Neural cell (in vitro differentiated cells): ENCODE data around the gene C22orf23. TPM values are rescaled to one million over a fixed set of nuclear protein-coding genes. Genes with fewer than 3 reads are reported as not detected.

Experiments
- H2AFZ ChIP-seq: fragments of 200-600, 300-800 bp; sonication (generic), shearing (Covaris generic); 2 replicates; pipeline ENCODE4 v1.6.0; 2014; ENCODE audit warnings: low read depth, mild to moderate bottlenecking, antibody characterized with exemption, low read length, moderate library complexity
- H3F3A ChIP-seq: fragments of 200-600 bp; shearing (Covaris generic); 2 replicates; pipeline ENCODE4 v1.6.1; 2016; ENCODE audit warnings: mild to moderate bottlenecking, moderate library complexity, mixed read lengths, antibody characterized with exemption, low read length; ENCODE audit not compliant: insufficient read depth, poor library complexity, severe bottlenecking
- H3K27ac ChIP-seq: fragments of 200-600, 300-800 bp; sonication (generic), shearing (Covaris generic); 2 replicates; pipeline ENCODE4 v1.5.1; 2014; ENCODE audit warnings: mild to moderate bottlenecking, low read length, moderate library complexity
- H3K27me3 ChIP-seq: fragments of 300-800, 200-600 bp; sonication (generic), shearing (Covaris generic); 2 replicates; pipeline ENCODE4 v1.6.0; 2014; ENCODE audit warnings: mild to moderate bottlenecking, low read depth, low read length, moderate library complexity; ENCODE audit not compliant: insufficient read depth
- H3K36me3 ChIP-seq: fragments of 300-800, 200-600 bp; sonication (generic), shearing (Covaris generic); 2 replicates; pipeline ENCODE4 v1.5.1; 2014; ENCODE audit warnings: mild to moderate bottlenecking, antibody characterized with exemption, low read length, moderate library complexity; ENCODE audit not compliant: insufficient read depth
- H3K4me2 ChIP-seq: fragments of 300-800, 200-600 bp; sonication (generic), shearing (Covaris generic); 2 replicates; pipeline ENCODE4 v1.6.0; 2014; ENCODE audit warnings: mild to moderate bottlenecking, low read length
- H3K4me3 ChIP-seq: fragments of 300-800, 200-600 bp; sonication (generic), shearing (Covaris generic); 2 replicates; pipeline ENCODE4 v1.5.1; 2014; ENCODE audit warnings: mild to moderate bottlenecking, low read length, moderate library complexity
- H3K79me2 ChIP-seq: fragments of 200-600 bp; shearing (Covaris generic); replicated peaks from 2 replicates; pipeline ENCODE4 v1.6.0; 2014; ENCODE audit warnings: mild to moderate bottlenecking, low read length, moderate library complexity; ENCODE audit not compliant: insufficient read depth
- H3K9ac ChIP-seq: fragments of 300-800, 200-600 bp; sonication (generic), shearing (Covaris generic); 2 replicates; pipeline ENCODE4 v1.6.1; 2016; ENCODE audit warnings: mild to moderate bottlenecking, low read length, mixed read lengths
- H3K9me2 ChIP-seq: fragments of 200-600 bp; shearing (Covaris generic); 2 replicates; pipeline ENCODE4 v1.6.1; 2016; ENCODE audit warnings: mild to moderate bottlenecking, low read length, mixed read lengths; ENCODE audit not compliant: insufficient read depth
- H3K9me3 ChIP-seq: fragments of 200-600, 300-800 bp; sonication (generic), shearing (Covaris generic); 2 replicates; pipeline ENCODE4 v1.6.1; 2016; ENCODE audit warnings: mild to moderate bottlenecking, mixed run types, low read length, moderate library complexity, mixed read lengths
- H4K20me1 ChIP-seq: fragments of 200-600 bp; shearing (Covaris generic); 2 replicates; pipeline ENCODE4 v1.6.1; 2016; ENCODE audit warnings: mild to moderate bottlenecking, mixed run types; ENCODE audit not compliant: insufficient read depth
- CTCF ChIP-seq: fragments of 450-650 bp; IDR thresholded peaks from 2 replicates; pipeline ENCODE4 v1.5.1; 2014; ENCODE audit warnings: antibody characterized with exemption, mild to moderate bottlenecking, moderate library complexity; ENCODE audit not compliant: poor library complexity, severe bottlenecking
- EP300 ChIP-seq: fragments of 450-650 bp; conservative IDR thresholded peaks from 2 replicates; pipeline ENCODE4 v1.6.1; 2014; ENCODE audit warnings: antibody characterized with exemption, mild to moderate bottlenecking, moderate library complexity; ENCODE audit not compliant: poor library complexity, severe bottlenecking
- EZH2 ChIP-seq: fragments of 200-600, 300-800 bp; shearing (Covaris generic), sonication (generic); IDR thresholded peaks from 2 replicates; pipeline ENCODE4 v1.6.1; 2014; ENCODE audit warnings: antibody characterized with exemption, low read length, borderline replicate concordance, mild to moderate bottlenecking; ENCODE audit not compliant: insufficient read depth, poor library complexity, severe bottlenecking
- MXI1 ChIP-seq: fragments of 450-650 bp; conservative IDR thresholded peaks from 2 replicates; pipeline ENCODE4 v1.6.1; 2014; ENCODE audit warnings: antibody characterized with exemption, mild to moderate bottlenecking; ENCODE audit not compliant: poor library complexity, severe bottlenecking
- POLR2AphosphoS5 ChIP-seq: IDR thresholded peaks from 2 replicates; pipeline ENCODE4 v1.6.1; 2012
- RAD21 ChIP-seq: fragments of 450-650 bp; conservative IDR thresholded peaks from 2 replicates; pipeline ENCODE4 v1.6.1; 2014; ENCODE audit warnings: antibody characterized with exemption, mild to moderate bottlenecking, moderate library complexity
- REST ChIP-seq: IDR thresholded peaks from 2 replicates; pipeline ENCODE4 v1.6.1; 2012; ENCODE audit warnings: borderline replicate concordance
- SMC3 ChIP-seq: fragments of 450-650 bp; conservative IDR thresholded peaks from 2 replicates; pipeline ENCODE4 v1.6.1; 2014; ENCODE audit warnings: antibody characterized with exemption, mild to moderate bottlenecking, moderate library complexity; ENCODE audit not compliant: poor library complexity
- TAF1 ChIP-seq: IDR thresholded peaks from 2 replicates; pipeline ENCODE4 v1.6.1; 2012; ENCODE audit warnings: low read depth
- polyA plus RNA-seq: library from polyadenylated mRNA; depleted of rRNA; stranded (reverse); fragments of >200 nt; gene quantifications from 2 replicates; pipeline ENCODE4 v1.2.3, GENCODE V29; 2014

The C22orf23 gene
- polyA plus RNA-seq, 1 donor from 2014 or later, result 1.3 TPM

GRCh38 chr22:37982151-37982785, 28.9 kb upstream of the C22orf23 start:
- no peaks in the 10 kb centered on the region for H3K9me2 ChIP-seq
- H3K9ac ChIP-seq, result no peak overlapping the region
- TF ChIP-seq REST, result no peak
- H3K36me3 ChIP-seq, result no peaks in the 10 kb centered on the region
- no peak overlapping the region for H2AFZ ChIP-seq
- no peak overlapping the region for H3K4me3 ChIP-seq
- no peaks in the 10 kb centered on the region for H3K79me2 ChIP-seq
- no peak overlapping the region for H3K4me2 ChIP-seq
- no peaks in the 10 kb centered on the region for H3F3A ChIP-seq
- no peaks in the 10 kb centered on the region for H3K9me3 ChIP-seq
- H4K20me1 ChIP-seq, result no peaks in the 10 kb centered on the region
- peaks cover 4% of the 10 kb centered on the region for H3K27me3 ChIP-seq
- no peak overlapping the region for H3K27ac ChIP-seq

- Histone ChIP-seq H3K4me2 (no peak overlapping the region), H3F3A (no peaks in the 10 kb centered on the region), H3K9ac (no peak overlapping the region), H3K9me2 (no peaks in the 10 kb centered on the region), H3K27ac (no peak overlapping the region), H3K79me2 (no peaks in the 10 kb centered on the region), H3K27me3 (peaks cover 4% of the 10 kb centered on the region), H3K4me3 (no peak overlapping the region), H2AFZ (no peak overlapping the region), H3K36me3 (no peaks in the 10 kb centered on the region), H3K9me3 (no peaks in the 10 kb centered on the region), H4K20me1 (no peaks in the 10 kb centered on the region)
- TF ChIP-seq RAD21 (no peak), MXI1 (no peak), TAF1 (no peak), REST (no peak), SMC3 (no peak), EP300 (no peak), CTCF (no peak), POLR2AphosphoS5 (no peak), EZH2 (no peak)
These were observed 28.0 kb upstream of the C22orf23 start for GRCh38 chr22:37981282-37982011.
